Stimulated activated naive CD4-positive, alpha-beta T cell treated with Interleukin-2 at 50 U/mL for 16 hours (primary cell): ENCODE measurements around the gene BACH2.
"Not testable (repeated sequence)": the region's sequence is repeated elsewhere in the genome, so short reads cannot be mapped to it uniquely, and the experiment has no call there.

Source experiments
- DNase-seq: peaks from one replicate; lab custom pipeline; 2025; lab: John Stamatoyannopoulos, UW

Gene BACH2

DNA sequence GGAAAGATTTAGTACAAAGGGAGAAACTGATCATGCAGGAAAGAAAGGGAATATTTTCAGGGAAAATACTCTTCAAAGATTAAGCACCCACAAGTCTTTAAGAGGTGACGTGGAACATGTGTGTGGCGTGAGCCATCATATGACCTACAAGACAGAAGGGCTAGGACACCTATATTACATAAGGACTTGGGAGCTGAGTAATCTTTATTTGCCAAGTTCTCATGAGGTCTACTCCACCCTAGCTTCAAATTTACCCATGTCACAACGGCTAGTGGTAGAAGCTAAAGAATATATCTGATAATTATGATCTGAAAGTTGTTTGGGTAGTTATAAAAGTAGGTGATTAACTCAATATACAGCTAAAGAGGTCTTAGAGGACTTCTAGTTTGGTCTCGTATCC is 234.6 kb downstream of the BACH2 start:
- DNase-seq, result no peak

DNA sequence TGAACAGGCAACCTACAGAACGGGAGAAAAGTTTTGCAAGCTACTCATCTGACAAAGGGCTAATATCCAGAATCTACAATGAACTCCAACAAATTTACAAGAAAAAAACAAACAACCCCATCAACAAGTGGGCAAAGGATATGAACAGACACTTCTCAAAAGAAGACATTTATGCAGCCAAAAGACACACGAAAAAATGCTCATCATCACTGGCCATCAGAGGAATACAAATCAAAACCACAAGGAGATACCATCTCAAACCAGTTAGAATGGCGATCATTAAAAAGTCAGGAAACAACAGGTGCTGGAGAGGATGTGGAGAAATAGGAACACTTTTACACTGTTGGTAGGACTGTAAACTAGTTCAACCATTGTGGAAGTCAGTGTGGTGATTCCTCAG is 237.5 kb downstream of the BACH2 start:
- not testable (repeated sequence) for DNase-seq

DNA sequence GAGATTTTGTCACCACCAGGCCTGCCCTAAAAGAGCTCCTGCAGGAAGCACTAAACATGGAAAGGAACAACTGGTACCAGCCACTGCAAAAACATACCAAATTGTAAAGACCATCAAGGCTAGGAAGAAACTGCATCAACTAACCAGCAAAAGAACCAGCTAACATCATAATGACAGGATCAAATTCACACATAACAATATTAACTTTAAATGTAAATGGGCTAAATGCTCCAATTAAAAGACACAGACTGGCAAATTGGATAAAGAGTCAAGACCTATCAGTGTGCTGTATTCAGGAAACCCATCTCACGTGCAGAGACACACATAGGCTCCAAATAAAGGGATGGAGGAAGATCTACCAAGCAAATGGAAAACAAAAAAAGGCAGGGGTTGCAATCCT is 240.7 kb downstream of the BACH2 start:
- not testable (repeated sequence) for DNase-seq

DNA sequence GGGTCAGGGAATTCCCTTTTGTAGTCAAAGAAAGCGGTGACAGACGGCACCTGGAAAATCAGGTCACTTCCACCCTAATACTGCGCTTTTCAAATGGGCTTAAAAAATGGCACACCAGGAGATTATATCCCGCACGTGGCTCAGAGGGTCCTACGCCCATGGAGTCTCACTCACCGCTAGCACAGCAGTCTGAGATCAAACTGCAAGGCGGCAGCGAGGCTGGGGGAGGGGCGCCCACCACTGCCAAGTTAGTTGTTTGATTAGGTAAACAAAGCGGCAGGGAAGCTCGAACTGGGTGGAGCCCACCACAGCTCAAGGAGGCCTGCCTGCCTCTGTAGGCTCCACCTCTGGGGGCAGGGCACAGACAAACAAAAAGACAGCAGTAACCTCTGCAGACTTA is 242.4 kb downstream of the BACH2 start:
- not testable (repeated sequence) for DNase-seq

DNA sequence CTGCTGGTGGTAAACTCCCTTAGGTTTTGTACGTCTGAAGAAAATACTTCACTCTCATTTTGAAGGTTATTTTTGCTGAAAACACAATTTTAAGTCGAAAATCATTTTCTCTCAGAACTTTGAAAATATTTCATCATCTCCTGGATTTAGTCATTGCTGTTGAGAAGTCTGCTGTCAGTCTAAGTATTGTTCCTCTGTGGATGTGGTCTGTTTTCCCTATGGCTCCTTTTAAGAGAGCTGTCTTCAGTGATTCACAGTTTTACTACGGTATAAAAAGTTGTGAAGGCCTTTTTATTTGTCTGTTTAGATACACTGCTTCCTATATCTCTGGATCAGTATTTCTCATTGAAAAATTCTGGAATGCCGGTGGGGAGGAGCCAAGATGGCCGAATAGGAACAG is 243.0 kb downstream of the BACH2 start:
- DNase-seq, result no peak

DNA sequence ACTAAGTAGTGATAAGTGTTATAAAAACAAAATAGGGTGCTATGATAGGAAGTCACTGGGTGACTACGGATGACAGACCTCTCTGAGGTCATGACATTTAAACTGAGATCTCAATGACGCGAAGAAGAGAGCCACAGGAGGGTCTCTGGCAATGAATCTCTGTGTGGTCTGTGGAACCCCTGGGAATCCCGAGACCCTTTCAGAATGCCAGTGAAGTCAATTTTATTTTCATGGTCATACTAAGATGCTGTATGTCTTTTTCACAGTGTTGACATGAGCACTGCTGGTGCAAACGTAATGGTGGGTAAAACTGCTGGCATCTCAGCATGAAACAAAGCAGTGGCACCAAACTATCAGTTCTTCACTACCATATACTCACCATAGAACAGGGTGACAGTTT is 247.3 kb downstream of the BACH2 start:
- DNase-seq, result no peak

DNA sequence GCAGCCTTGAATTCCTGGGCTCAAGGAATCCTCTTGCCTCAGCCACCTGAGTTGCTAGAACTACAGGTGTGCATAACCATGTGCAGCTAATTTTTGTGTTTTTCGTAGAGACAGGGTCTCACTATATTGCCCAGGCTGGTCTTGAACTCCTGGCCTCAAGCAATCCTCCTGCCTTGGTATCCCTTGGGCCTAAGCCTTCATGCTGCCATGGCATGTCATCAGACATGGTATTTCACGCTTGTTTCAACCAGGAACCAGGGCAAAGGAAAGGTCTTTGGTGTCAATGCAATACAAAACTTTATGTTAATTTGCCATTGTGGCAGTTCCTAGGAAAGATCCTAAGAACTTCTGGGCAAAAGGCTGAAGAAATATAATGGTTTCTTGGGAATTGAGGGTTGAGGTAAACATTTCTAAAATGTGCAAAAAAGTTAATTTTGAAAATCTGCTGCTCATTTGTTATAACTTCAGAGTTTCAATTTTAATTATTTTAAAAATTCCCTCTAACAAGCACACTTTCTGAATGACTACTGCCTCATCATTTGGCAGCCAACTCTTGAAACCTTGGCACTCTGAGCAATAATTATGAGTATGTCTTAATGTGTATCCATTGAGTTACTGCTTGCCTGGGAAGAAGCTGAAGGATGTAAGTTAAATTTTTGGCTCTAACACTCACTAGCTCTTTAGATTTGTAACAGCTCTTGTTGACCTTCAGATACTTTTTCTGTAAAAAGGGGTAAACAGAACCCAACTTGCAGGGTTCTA is 248.3 kb downstream of the BACH2 start:
- DNase-seq, result no peak

DNA sequence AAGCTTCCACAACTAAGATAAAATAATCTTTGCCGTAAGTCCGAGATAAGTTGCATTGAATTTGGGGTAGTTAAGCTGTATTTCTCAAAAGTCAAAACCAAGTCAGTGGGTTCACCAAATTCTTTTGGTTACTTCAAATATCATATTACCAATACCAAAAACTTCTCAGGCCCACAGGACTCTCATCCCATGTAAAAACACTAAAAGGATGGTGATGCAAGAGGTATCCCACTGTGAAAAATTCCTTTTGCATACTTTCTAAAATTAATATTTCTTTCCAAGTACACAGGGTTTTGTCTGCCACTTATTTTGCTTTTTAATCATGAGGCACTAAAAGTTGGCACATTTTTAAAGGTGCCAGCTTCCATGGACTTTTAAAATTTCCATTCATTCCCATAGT is 251.1 kb downstream of the BACH2 start:
- no peak for DNase-seq

DNA sequence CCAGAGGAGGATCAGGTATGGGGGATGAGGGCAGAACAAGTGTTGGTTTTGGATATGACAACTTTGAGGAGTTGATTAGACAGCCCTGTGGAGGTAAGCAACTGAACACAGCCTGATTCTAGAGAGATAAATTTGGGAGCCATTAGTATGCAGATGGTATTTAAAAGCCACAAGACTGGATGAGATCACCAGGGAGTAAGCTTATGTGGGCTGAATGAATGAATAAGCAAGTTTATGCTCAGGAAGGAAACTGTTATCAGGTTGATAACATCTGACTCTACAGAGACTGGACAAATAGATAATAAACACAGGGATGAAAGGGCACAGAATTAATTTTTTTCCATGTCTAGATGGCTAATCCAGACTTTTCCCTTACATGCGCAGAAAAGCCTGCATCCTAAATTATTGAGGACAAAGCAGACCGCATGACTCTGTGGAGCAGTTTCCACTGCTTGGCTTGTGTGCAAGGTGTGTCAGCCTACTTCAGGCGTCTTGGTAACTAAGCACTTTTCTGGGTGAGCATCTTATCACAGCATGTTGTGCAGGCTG is 251.7 kb downstream of the BACH2 start:
- no peak for DNase-seq

DNA sequence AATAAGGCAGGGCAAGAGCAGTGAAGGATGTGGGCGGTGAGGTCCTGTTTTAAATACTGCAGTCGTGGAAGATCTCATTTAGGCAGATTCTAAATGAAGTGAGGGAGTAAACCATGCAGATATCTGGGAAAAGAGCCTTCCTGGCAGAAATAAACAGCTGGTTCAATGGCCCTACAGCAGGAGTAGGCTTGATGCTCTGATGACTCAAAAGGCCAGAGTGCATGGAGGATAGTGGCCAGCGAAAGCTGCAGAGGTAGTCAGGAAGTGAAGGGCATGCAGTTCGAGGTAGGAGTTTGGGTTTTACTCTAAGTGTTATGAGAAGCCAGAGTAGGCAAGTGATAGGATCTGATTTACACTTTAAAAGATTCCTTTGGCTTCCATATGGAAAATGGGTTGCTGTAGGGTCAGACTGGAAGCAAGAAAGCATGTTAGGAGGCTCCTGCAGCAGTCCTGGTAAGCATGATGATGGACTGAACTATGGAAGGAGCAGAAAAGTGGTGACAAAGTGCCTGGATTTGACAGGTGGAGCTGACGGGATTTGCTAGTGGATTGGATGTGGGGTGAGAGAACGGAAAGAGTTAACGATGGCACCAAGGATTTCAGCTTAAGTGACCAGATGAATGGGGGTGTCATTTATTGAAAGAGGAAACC is 252.3 kb downstream of the BACH2 start:
- no peak for DNase-seq

DNA sequence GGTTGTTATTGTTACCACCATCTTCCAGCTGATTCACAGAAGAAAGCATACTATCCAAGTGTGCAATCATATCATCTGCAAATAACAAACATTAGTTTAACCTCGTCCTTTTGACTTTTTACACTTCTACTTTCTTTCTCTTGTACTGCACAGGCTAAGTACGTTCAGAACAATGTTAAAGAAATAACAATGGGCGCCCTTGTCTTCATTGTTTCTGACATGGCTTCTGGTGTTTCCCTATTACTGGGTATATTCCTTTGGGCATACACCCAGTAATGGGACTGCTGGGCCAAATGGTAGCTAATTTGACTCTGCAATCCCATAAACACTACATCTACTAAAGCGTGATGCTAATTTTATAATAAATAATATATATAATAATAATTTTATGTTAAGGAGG is 255.7 kb downstream of the BACH2 start:
- DNase-seq, result no peak

DNA sequence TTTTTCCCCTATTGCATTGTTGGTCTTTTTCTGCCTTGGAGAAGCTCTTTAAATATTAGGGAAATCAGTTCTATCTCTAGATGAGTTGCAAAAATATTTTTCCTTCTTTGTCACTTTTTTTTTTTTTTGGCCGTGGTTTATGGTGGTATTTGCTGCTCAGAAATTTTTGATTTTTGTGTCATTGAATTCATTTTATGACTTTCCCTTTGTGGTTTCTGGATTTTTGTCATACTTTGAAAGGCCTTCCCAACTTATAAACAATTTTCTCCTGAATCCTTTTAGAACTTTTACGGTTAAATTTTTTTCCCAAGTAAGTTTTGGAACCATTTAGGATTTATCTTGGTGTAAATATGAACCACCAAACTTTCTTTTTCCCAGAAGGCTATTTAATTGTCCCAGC is 256.7 kb downstream of the BACH2 start:
- no peak for DNase-seq

DNA sequence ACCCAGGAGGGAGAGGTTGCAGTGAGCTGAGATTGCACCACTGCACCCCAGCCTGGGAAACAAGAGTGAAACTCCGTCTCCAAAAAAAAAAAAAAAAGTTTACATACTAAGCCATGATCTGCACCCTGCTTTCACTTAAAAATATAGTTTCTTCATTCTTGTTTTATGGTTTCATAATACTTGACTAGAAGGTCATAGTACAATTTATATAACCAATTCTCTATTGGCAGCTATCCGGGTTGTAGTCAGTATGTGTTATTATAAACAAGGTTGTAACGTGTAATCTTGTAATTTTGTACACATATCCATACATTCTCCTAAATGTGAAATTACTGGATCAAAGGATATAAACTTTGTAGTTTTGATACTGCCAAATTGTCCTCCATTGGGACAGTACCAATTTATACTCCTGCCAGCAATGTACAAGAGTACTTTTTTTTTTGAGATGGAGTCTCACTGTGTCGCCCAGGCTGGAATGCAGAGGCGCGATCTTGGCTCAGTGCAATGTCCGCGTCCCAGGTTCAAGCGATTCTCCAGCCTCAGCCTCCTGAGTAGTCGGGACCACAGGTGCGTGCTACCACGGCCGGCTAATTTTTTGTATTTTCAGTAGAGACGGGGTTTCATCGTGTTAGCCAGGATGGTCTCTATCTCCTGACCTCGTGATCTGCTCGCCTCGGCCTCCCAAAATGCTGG is 257.5 kb downstream of the BACH2 start:
- no peak for DNase-seq

DNA sequence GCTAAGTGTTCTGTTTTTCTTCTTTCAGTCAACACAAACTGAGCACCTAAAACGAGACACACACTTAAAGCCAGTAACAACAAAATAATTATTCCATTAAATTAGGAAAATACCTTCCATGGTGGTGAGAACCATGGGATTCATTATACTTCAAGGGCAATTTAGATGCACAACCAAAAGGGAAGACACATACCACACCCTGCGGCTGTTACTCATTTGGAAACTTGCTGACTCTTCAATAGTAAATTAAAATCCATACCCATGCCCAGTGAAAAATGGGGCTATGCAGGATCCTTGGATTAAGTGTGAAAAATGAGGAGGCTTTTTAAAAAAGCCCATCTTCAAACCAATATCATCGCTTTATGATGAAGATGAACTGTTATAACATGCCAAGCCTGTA is 259.7 kb downstream of the BACH2 start:
- DNase-seq, result no peak

DNA sequence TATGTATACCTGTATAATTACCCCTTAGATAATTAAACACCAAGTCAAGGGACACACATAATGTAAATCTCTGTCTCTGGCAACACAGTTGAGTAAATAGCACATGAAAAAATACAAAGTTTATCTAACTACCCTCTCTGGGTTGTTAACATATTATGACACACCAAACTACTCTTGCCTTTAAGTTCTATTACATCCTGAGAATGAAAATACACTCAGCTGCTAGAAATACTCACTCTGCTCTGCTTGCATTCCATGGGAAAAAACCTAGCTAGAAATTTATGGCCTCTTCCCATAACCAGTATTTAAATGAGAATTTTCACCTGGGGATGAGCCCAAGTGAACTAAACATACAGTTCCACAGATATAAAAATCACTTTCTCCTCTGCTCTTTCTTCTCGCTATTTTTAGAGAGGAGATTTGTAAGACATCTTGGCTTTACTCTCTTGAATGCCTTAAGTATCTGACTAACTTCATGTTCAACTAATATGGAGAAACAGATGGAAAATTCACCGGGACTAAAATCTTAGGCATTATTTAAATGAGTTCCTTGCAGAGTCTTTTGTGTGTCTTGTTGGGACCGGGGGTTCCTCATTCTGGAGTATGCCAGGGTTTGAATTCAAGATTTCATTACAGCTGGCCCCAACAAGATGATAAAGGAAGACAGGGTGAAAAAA is 261.5 kb downstream of the BACH2 start:
- no peak for DNase-seq

DNA sequence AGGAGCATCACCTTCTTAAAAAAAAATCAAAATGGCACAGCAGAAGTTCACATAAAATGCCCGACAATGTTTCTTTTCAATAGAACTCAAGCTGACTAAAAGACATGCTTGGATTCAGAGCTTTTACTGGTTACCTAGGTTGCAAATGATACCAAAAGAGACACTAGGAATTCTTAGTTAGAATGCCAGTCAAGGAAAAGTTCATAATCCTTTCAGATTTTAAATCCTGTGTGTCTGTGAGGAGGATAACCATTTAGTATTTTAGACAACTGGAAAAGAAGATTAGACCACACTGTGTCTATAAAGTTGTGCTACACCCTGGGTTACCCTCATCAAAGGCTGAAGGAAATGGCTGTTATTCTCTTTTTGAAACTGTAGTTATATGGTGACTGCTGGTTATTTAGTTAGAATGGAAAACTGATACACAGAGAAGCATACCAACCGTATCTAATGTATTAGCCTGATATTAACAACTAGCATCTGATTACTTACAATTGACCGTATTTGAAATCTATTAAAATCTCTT is 262.8 kb downstream of the BACH2 start:
- DNase-seq, result no peak

DNA sequence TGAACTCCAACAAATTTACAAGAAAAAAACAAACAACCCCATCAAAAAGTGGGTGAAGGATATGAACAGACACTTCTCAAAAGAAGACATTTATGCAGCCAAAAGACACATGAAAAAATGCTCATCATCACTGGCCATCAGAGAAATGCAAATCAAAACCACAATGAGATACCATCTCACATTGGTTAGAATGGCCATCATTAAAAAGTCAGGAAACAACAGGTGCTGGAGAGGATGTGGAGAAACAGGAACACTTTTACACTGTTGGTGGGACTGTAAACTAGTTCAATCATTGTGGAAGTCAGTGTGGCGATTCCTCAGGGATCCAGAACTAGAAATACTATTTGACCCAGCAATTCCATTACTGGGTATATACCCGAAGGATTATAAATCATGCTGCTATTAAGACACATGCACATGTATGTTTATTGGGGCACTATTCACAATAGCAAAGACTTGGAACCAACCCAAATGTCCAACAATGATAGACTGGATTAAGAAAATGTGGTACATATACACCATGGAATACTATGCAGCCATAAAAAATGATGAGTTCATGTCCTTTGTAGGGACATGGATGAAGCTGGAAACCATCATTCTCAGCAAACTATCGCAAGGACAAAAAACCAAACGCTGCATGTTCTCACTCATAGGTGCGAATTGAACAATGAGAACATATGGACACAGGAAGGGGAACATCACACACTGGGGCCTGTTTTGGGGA is 264.0 kb downstream of the BACH2 start:
- not testable (repeated sequence) for DNase-seq

DNA sequence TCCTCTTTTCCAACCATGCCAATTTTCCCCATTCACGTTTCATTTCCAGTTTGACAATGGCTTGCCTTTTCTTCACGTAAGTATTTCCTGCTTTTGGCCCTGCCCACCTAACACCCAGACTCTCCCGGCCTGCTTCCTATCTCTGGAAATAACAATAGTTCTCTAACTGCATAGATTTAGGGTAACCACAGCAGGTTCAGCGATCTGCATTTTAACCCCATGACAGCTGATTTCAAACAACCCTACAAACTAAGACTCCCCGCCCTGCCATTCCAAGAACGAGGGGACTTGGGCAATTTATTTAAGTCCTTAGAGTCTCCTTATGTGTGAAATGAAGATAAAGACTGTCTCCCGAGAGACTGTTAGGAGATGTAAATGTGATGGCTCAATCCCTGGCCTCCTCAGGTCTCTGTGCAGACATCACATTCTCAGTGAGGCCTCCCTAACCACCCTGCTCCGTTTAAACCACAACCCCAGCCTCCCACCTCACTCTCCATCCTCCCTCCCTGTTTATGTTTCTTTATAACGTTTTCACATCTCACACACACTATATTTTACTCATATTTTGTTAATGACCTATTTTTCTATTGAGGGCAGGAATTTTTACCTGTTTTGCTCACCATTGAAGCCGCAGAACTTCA is 267.5 kb downstream of the BACH2 start:
- peak; percentile 8 for DNase-seq

DNA sequence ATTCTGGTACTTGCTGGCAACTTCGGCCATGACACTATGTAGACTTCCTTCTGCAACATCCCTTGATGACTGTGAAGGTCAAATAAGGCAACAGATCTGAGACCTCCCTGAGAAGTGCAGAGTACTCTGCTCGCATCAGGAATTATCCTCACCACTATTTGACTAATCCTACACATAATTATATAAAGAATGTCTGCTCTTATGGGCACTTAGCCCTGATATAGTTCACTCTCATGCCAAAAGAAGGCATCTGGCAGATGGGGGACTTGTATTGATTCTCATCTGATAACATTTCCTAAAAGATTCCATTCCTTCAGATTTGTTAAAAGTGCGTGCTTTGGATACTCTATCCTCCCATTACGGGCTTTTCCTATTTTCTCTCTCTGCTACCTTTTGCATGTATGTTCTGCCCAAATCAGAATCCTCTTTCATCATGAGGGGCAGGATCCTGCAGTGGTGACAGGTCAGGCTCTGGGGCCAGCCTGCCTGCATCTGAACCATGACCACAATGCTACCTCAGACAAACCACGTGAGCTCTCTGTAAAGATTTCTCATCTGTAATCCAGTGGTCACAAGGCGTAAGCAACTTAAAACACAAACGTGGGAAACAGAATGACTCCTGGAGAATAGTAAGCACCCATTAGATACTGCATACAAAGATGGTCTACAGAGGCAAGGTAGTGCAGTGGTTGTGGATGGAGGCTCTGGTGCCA is 268.4 kb downstream of the BACH2 start:
- no peak for DNase-seq

DNA sequence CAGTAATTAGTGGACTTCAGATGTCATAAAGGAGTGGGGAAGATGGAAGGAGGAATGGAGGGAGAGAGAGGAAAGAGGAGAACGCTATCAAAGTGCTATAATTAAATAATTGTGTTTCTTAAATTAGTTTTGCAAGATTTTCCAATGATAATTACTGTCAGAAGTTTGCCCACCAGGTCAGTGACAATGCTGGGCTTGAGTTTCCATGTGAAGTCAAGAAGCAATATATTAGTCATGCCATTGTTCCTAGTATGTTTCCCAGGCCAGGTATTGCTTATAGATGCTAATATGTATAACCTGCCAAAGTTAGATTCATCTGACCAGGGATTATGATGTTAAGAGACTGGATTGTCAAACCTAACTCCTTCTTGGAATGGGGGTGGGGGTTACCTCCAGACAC is 270.4 kb downstream of the BACH2 start:
- DNase-seq, result no peak
